GM23338 (cell line): ENCODE measurements around the gene MOK. TPM values are rescaled to one million over a fixed set of nuclear protein-coding genes. Genes with fewer than 3 reads are reported as not detected.

Experiments used
- ATAC-seq: fragments of 200-7000 bp; cut with Tn5 transposase; 3 replicates; pipeline ENCODE4 v1.9.1; 2020
- DNase-seq: peaks from one replicate; pipeline ENCODE4 v3.0.0-alpha.2; 2015; ENCODE audit warnings: low spot score
- H2AFZ ChIP-seq: fragments of 200-600 bp; sonication (generic); 2 replicates; pipeline ENCODE4 v1.8.0; 2016; ENCODE audit warnings: antibody characterized with exemption, mild to moderate bottlenecking, moderate library complexity
- H3F3A ChIP-seq: fragments of 200-600 bp; sonication (generic); replicated peaks from 2 replicates; pipeline ENCODE4 v1.8.0; 2017; ENCODE audit warnings: antibody characterized with exemption, mixed run types, low read depth
- H3K27ac ChIP-seq: fragments of 200-600 bp; sonication (generic); 2 replicates; pipeline ENCODE4 v1.6.1; 2016; ENCODE audit warnings: low read depth
- H3K27me3 ChIP-seq: fragments of 200-600 bp; sonication (generic); 2 replicates; pipeline ENCODE4 v1.8.0; 2016; ENCODE audit warnings: mild to moderate bottlenecking, mixed run types, moderate library complexity; ENCODE audit not compliant: insufficient read depth
- H3K36me3 ChIP-seq: fragments of 200-600 bp; sonication (generic); 2 replicates; pipeline ENCODE4 v1.8.0; 2016; ENCODE audit warnings: mild to moderate bottlenecking; ENCODE audit not compliant: insufficient read depth
- H3K4me1 ChIP-seq: fragments of 200-600 bp; sonication (generic); 2 replicates; pipeline ENCODE4 v1.8.0; 2016; ENCODE audit warnings: mild to moderate bottlenecking, moderate library complexity; ENCODE audit not compliant: insufficient read depth
- H3K4me2 ChIP-seq: fragments of 200-600 bp; sonication (generic); 2 replicates; pipeline ENCODE4 v1.7.1; 2017; ENCODE audit warnings: mixed run types
- H3K4me3 ChIP-seq: fragments of 200-600 bp; sonication (generic); 2 replicates; pipeline ENCODE4 v1.6.1; 2016; ENCODE audit warnings: mixed run types
- H3K79me2 ChIP-seq: fragments of 200-600 bp; sonication (generic); replicated peaks from 2 replicates; pipeline ENCODE4 v1.8.0; 2017; ENCODE audit warnings: mild to moderate bottlenecking; ENCODE audit not compliant: insufficient read depth
- H3K9me2 ChIP-seq: fragments of 200-600 bp; sonication (generic); 2 replicates; pipeline ENCODE4 v1.8.0; 2017; ENCODE audit not compliant: insufficient read depth
- H4K20me1 ChIP-seq: fragments of 200-600 bp; sonication (generic); replicated peaks from 2 replicates; pipeline ENCODE4 v1.8.0; 2017; ENCODE audit warnings: mild to moderate bottlenecking; ENCODE audit not compliant: insufficient read depth
- H3K27ac Mint-ChIP-seq: 2 replicates; pipeline ENCODE4 v1.8.0; 2020; ENCODE audit warnings: inconsistent platforms, mild to moderate bottlenecking, moderate library complexity, mixed read lengths
- H3K27me3 Mint-ChIP-seq: 3 replicates; pipeline ENCODE4 v1.8.0; 2022; ENCODE audit warnings: low read depth, mild to moderate bottlenecking, moderate library complexity, mixed read lengths, inconsistent platforms; ENCODE audit not compliant: insufficient read depth, poor library complexity
- H3K36me3 Mint-ChIP-seq: 3 replicates; pipeline ENCODE4 v1.8.0; 2021; ENCODE audit warnings: low read depth, mild to moderate bottlenecking, inconsistent platforms, moderate library complexity, mixed read lengths
- H3K4me1 Mint-ChIP-seq: 3 replicates; pipeline ENCODE4 v1.8.0; 2020; ENCODE audit warnings: mild to moderate bottlenecking, inconsistent platforms, mixed read lengths
- H3K4me3 Mint-ChIP-seq: 3 replicates; pipeline ENCODE4 v1.8.0; 2021; ENCODE audit warnings: moderate library complexity, mild to moderate bottlenecking, inconsistent platforms, mixed read lengths
- H3K9me3 Mint-ChIP-seq: 3 replicates; pipeline ENCODE4 v1.8.0; 2020; ENCODE audit warnings: moderate library complexity, mild to moderate bottlenecking, inconsistent platforms, mixed read lengths
- CREB1 ChIP-seq: fragments of 250-450 bp; sonication (Bioruptor Pico); IDR thresholded peaks from 2 replicates; pipeline ENCODE4 v1.5.0; 2020; ENCODE audit warnings: low read depth, mild to moderate bottlenecking, moderate library complexity
- CTCF ChIP-seq, 2 experiments: fragments of 200-600 bp in 1 of 2; sonication (generic) in 1 of 2; conservative IDR thresholded peaks; 2 replicates each; pipeline versions ENCODE4 v1.5.1 to v1.6.1; 2016 to 2017; ENCODE audit warnings: antibody characterized with exemption in 2 of 2, low read depth in 2 of 2, mild to moderate bottlenecking in 2 of 2, moderate library complexity in 1 of 2
- ETS1 ChIP-seq: IDR thresholded peaks from 2 replicates; pipeline ENCODE4 v1.6.1; 2016; ENCODE audit warnings: antibody characterized with exemption
- EZH2 ChIP-seq: fragments of 200-600 bp; sonication (generic); IDR thresholded peaks from one replicate; pipeline ENCODE4 v1.8.0; 2017; ENCODE audit warnings: antibody characterized with exemption, mild to moderate bottlenecking, low read depth; ENCODE audit not compliant: unreplicated experiment
- EZH2phosphoT487 ChIP-seq: fragments of 200-600 bp; sonication (generic); IDR thresholded peaks from one replicate; pipeline ENCODE4 v1.8.1; 2018; ENCODE audit warnings: antibody characterized with exemption; ENCODE audit not compliant: unreplicated experiment
- JUNB ChIP-seq: IDR thresholded peaks from one replicate; pipeline ENCODE4 v1.6.1; 2016; ENCODE audit warnings: antibody characterized with exemption; ENCODE audit not compliant: unreplicated experiment
- NANOG ChIP-seq: IDR thresholded peaks from 2 replicates; pipeline ENCODE4 v1.6.1; 2016; ENCODE audit warnings: antibody characterized with exemption, borderline replicate concordance
- POLR2AphosphoS5 ChIP-seq: IDR thresholded peaks from 2 replicates; pipeline ENCODE4 v1.6.1; 2016; ENCODE audit warnings: antibody characterized with exemption, low read depth
- STAT1 ChIP-seq: IDR thresholded peaks from one replicate; pipeline ENCODE4 v1.6.1; 2016; ENCODE audit warnings: antibody characterized with exemption; ENCODE audit not compliant: unreplicated experiment
- ZNF114 ChIP-seq: fragments of 250-450 bp; sonication (Bioruptor Pico); IDR thresholded peaks from 2 replicates; pipeline ENCODE4 v1.5.0; 2020; ENCODE audit warnings: mild to moderate bottlenecking, moderate library complexity
- ZNF331 ChIP-seq: fragments of 250-450 bp; sonication (Bioruptor Pico); IDR thresholded peaks from 2 replicates; pipeline ENCODE4 v1.5.0; 2020; ENCODE audit warnings: low read depth, mild to moderate bottlenecking, moderate library complexity
- ZNF462 ChIP-seq: fragments of 250-450 bp; sonication (Bioruptor Pico); IDR thresholded peaks from 2 replicates; pipeline ENCODE4 v1.5.0; 2020; ENCODE audit warnings: mild to moderate bottlenecking, moderate library complexity
- polyA plus RNA-seq: library from polyadenylated mRNA; unstranded; fragments of >200 nt; fragmentation: Nextera tagmentation; extraction: Ambion mirVana; gene quantifications from 2 replicates; pipeline ENCODE4 v1.2.1, GENCODE V29; 2016
- total RNA-seq: library from RNA; depleted of rRNA; stranded (reverse); fragments of >200 nt; shearing (Covaris generic); gene quantifications from 2 replicates; pipeline ENCODE4 v1.2.3, GENCODE V29; 2014
- TF ChIP-seq, protein P1 (sequence below): IDR thresholded peaks from one replicate; pipeline ENCODE4 v1.6.1; 2018; ENCODE audit warnings: antibody characterized with exemption; ENCODE audit not compliant: unreplicated experiment

The MOK gene
- total and polyA plus RNA-seq, 2 experiments from 2014 or later = 3.1 TPM

DNA sequence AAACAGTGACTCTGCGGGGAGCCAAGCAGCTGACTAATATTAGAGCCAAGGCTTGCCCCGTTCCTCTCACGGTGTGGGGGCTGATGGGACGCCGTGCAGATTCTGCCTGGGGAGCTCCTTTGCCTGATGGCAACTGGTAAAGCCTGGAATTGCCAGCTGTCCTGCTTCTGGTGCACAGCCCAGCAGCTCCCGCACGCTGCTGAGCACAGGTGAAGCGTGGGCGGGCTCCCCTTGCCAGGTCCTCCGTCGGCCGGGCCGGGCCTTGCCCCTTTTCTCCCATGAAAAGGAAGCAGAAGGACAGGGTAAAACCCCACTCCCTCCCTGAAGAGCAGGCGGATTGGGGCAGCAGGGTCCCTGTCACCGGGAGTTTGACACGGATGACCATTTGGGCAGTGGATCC lies 86.3 kb downstream of the MOK start:
- no peaks in the 10 kb centered on the region for H3K9me2 ChIP-seq
- H2AFZ ChIP-seq = no peak overlapping the region
- no peak overlapping the region for H3K4me3 ChIP-seq
- Mint-ChIP-seq H3K27ac (no peak overlapping the region), H3K9me3 (no peaks in the 10 kb centered on the region), H3K36me3 (peaks cover 3% of the 10 kb centered on the region; the same call in 1 of the 3 replicates), H3K27me3 (peaks cover 8% of the 10 kb centered on the region), H3K4me3 (no peak overlapping the region), H3K4me1 (peaks cover 37% of the 10 kb centered on the region)
- no peak overlapping the region for H3K27ac ChIP-seq
- no peaks in the 10 kb centered on the region for H3K27me3 ChIP-seq
- ATAC-seq (no peak), DNase-seq (no peak)
- peaks cover 13% of the 10 kb centered on the region; the same call in 1 of the 2 replicates for H3K4me1 ChIP-seq
- H4K20me1 ChIP-seq = peaks cover 4% of the 10 kb centered on the region; the same call in 1 of the 2 replicates
- peaks cover 37% of the 10 kb centered on the region; the same call in 1 of the 2 replicates for H3K79me2 ChIP-seq
- TF ChIP-seq ZNF462 (CRISPR knock-in tag) (no peak), JUNB (no peak), CTCF (conservative IDR thresholded peaks at IDR 0.05; ENCODE audit: low read depth in 2 of 2) (no peak), ZNF331 (CRISPR knock-in tag) (no peak), ZNF114 (CRISPR knock-in tag) (no peak), NANOG (no peak), ETS1 (no peak), POLR2AphosphoS5 (no peak), EZH2phosphoT487 (no peak), CREB1 (CRISPR knock-in tag) (no peak), STAT1 (no peak), EZH2 (no peak)
- TF ChIP-seq, protein P1, sequence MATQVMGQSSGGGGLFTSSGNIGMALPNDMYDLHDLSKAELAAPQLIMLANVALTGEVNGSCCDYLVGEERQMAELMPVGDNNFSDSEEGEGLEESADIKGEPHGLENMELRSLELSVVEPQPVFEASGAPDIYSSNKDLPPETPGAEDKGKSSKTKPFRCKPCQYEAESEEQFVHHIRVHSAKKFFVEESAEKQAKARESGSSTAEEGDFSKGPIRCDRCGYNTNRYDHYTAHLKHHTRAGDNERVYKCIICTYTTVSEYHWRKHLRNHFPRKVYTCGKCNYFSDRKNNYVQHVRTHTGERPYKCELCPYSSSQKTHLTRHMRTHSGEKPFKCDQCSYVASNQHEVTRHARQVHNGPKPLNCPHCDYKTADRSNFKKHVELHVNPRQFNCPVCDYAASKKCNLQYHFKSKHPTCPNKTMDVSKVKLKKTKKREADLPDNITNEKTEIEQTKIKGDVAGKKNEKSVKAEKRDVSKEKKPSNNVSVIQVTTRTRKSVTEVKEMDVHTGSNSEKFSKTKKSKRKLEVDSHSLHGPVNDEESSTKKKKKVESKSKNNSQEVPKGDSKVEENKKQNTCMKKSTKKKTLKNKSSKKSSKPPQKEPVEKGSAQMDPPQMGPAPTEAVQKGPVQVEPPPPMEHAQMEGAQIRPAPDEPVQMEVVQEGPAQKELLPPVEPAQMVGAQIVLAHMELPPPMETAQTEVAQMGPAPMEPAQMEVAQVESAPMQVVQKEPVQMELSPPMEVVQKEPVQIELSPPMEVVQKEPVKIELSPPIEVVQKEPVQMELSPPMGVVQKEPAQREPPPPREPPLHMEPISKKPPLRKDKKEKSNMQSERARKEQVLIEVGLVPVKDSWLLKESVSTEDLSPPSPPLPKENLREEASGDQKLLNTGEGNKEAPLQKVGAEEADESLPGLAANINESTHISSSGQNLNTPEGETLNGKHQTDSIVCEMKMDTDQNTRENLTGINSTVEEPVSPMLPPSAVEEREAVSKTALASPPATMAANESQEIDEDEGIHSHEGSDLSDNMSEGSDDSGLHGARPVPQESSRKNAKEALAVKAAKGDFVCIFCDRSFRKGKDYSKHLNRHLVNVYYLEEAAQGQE = no peak
- H3F3A ChIP-seq = no peaks in the 10 kb centered on the region
- no peak overlapping the region for H3K4me2 ChIP-seq
- H3K36me3 ChIP-seq = no peaks in the 10 kb centered on the region
